Measurements from ENCODE around the gene TSPAN2. TPM values are rescaled to one million over a fixed set of nuclear protein-coding genes. Genes with fewer than 3 reads are reported as not detected.
A peak's percentile ranks its signal among the peaks of the same experiment; 100 is the strongest.

Gene TSPAN2
- polyA plus RNA-seq, 1 of the 3 experiments (the other 2 are of a cell fraction), result 0.23 TPM

DNA sequence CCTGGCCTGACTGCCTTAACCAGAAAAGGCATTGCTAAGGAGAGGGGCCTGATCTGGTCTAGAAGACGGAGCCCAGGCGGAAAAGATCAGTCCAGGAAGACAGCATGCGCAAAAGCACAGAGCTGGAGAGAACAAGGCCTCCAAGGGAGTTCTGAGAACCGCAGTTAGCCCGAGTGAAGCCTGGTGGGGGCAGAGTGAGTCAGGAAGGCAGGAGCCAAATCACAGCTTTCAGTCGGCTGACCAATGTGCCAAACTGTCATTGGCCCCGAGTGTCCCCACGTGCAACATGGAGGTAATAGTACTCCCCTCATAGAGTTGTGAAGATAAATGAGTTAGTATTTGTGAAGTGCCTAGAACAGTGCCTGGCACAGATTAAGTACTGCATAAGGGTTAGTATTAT, 1.2 kb upstream of the TSPAN2 start (continued):
- TF ChIP-seq, protein P1, sequence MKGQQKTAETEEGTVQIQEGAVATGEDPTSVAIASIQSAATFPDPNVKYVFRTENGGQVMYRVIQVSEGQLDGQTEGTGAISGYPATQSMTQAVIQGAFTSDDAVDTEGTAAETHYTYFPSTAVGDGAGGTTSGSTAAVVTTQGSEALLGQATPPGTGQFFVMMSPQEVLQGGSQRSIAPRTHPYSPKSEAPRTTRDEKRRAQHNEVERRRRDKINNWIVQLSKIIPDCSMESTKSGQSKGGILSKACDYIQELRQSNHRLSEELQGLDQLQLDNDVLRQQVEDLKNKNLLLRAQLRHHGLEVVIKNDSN (IDR thresholded peaks at IDR 0.05; ENCODE audit: borderline replicate concordance, low read depth), result no peak
- TF ChIP-seq EZH2phosphoT487 (IDR thresholded peaks at IDR 0.05; ENCODE audit: borderline replicate concordance, low read depth), result no peak
- TF ChIP-seq CHD2 (IDR thresholded peaks at IDR 0.05; ENCODE audit: low read length, partially characterized antibody), result no peak
- TF ChIP-seq, protein P2, sequence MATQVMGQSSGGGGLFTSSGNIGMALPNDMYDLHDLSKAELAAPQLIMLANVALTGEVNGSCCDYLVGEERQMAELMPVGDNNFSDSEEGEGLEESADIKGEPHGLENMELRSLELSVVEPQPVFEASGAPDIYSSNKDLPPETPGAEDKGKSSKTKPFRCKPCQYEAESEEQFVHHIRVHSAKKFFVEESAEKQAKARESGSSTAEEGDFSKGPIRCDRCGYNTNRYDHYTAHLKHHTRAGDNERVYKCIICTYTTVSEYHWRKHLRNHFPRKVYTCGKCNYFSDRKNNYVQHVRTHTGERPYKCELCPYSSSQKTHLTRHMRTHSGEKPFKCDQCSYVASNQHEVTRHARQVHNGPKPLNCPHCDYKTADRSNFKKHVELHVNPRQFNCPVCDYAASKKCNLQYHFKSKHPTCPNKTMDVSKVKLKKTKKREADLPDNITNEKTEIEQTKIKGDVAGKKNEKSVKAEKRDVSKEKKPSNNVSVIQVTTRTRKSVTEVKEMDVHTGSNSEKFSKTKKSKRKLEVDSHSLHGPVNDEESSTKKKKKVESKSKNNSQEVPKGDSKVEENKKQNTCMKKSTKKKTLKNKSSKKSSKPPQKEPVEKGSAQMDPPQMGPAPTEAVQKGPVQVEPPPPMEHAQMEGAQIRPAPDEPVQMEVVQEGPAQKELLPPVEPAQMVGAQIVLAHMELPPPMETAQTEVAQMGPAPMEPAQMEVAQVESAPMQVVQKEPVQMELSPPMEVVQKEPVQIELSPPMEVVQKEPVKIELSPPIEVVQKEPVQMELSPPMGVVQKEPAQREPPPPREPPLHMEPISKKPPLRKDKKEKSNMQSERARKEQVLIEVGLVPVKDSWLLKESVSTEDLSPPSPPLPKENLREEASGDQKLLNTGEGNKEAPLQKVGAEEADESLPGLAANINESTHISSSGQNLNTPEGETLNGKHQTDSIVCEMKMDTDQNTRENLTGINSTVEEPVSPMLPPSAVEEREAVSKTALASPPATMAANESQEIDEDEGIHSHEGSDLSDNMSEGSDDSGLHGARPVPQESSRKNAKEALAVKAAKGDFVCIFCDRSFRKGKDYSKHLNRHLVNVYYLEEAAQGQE (IDR thresholded peaks at IDR 0.05; ENCODE audit: low read depth, low read length), result no peak
- no peak for TF ChIP-seq FOSL2 (IDR thresholded peaks at IDR 0.05; ENCODE audit: borderline replicate concordance, low read depth)
- no peak for TF ChIP-seq GABPA (IDR thresholded peaks at IDR 0.05; ENCODE audit: low read depth)
- no peak for TF ChIP-seq RCOR1 (IDR thresholded peaks at IDR 0.05; ENCODE audit: low read length)
- TF ChIP-seq RFX5 (IDR thresholded peaks at IDR 0.05; ENCODE audit: low read length), result no peak
- TF ChIP-seq NFIC (IDR thresholded peaks at IDR 0.05; ENCODE audit: borderline replicate concordance), result no peak
- TF ChIP-seq EP300 (IDR thresholded peaks at IDR 0.05; ENCODE audit: borderline replicate concordance in 1 of 2, low read depth in 1 of 2, low read length in 1 of 2), result no peak

DNA sequence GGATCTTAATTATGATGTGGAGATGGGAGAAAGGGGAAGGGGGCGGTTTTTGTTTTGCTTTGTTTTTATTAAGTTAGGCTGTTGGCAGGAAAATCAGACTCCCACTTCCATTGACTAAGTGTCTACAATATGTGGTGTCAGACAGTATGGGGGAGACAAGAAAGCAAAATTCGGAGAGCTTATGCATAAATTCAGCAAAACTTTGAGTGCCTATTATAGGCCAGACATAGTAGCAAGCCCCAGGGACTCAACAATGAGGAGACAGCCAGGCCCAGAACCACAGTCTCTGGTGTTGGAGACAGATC, 835 bp upstream of the TSPAN2 start:
- Histone ChIP-seq H3K79me2 (ENCODE audit: insufficient read depth) (no peaks in the 10 kb centered on the region), H3K9ac (no peak overlapping the region)

More for the DNA sequence above, 835 bp upstream of the TSPAN2 start:
- ChIA-PET POLR2A (no interaction called here), CTCF (interaction anchor here (0.9 to 7.0 kb wide), 9 partner anchors 9 to 379 kb away, joined by 3 to 46 read pairs (median 5); no protein-coding TSS in a partner anchor)
- Histone ChIP-seq H3K9me3 (no peaks in the 10 kb centered on the region), H3K9me2 (no peaks in the 10 kb centered on the region), H3K4me1 (ENCODE audit: control insufficient read depth in 1 of 2, insufficient read depth in 2 of 2, low read depth in 1 of 2, low read length in 1 of 2) (peaks cover 7 to 24% of the 10 kb centered on the region in 2 experiments; a peak in 3 of 4 replicates), H3K27me3 (ENCODE audit: insufficient read depth) (no peaks in the 10 kb centered on the region), H3F3A (replicated peaks; ENCODE audit: insufficient read depth) (no peaks in the 10 kb centered on the region), H3K4me3 (ENCODE audit: low read depth in 2 of 2, low read length in 1 of 2) (peak overlapping the region; percentile 63), H2AFZ (ENCODE audit: low read depth) (0 out of 2 replicates have a peak overlapping the region, but pooled peaks have one; percentile 46), H3K27ac (ENCODE audit: low read depth in 2 of 2, low read length in 1 of 2) (no peak overlapping the region), H3K36me3 (replicated peaks in 1 of 2; ENCODE audit: control insufficient read depth in 1 of 2, insufficient read depth in 2 of 2, low read length in 1 of 2) (no peaks in the 10 kb centered on the region), H4K20me1 (ENCODE audit: insufficient read depth) (no peaks in the 10 kb centered on the region), H3K4me2 (peak overlapping the region; percentile 91)
- 24% methylated on average over 2 of the region's 2 CpGs for WGBS (ENCODE audit: low lambda C conversion rate)
- no peak for DNase-seq
- TF ChIP-seq, protein P3, sequence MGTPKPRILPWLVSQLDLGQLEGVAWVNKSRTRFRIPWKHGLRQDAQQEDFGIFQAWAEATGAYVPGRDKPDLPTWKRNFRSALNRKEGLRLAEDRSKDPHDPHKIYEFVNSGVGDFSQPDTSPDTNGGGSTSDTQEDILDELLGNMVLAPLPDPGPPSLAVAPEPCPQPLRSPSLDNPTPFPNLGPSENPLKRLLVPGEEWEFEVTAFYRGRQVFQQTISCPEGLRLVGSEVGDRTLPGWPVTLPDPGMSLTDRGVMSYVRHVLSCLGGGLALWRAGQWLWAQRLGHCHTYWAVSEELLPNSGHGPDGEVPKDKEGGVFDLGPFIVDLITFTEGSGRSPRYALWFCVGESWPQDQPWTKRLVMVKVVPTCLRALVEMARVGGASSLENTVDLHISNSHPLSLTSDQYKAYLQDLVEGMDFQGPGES (IDR thresholded peaks at IDR 0.05; ENCODE audit: low read depth, low read length), result no peak
- TF ChIP-seq ELF1 (IDR thresholded peaks at IDR 0.05), result no peak
- no peak for TF ChIP-seq SIN3A (IDR thresholded peaks at IDR 0.05; ENCODE audit: borderline replicate concordance, low read depth, low read length)
- TF ChIP-seq MXI1 (IDR thresholded peaks at IDR 0.05; ENCODE audit: low read depth, low read length), result no peak
- no peak for TF ChIP-seq GATA2 (CRISPR knock-in tag; IDR thresholded peaks at IDR 0.05)
- TF ChIP-seq POLR2AphosphoS5 (IDR thresholded peaks at IDR 0.05; ENCODE audit: low read depth, low read length), result no peak
- TF ChIP-seq RFX5 (IDR thresholded peaks at IDR 0.05; ENCODE audit: low read length), result no peak
- TF ChIP-seq, protein P4, sequence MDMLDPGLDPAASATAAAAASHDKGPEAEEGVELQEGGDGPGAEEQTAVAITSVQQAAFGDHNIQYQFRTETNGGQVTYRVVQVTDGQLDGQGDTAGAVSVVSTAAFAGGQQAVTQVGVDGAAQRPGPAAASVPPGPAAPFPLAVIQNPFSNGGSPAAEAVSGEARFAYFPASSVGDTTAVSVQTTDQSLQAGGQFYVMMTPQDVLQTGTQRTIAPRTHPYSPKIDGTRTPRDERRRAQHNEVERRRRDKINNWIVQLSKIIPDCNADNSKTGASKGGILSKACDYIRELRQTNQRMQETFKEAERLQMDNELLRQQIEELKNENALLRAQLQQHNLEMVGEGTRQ (IDR thresholded peaks at IDR 0.05; ENCODE audit: borderline replicate concordance, low read depth, low read length), result no peak
